Small intestine (tissue), 7 donors: ENCODE results near the gene FRMD8. TPM values are rescaled to one million over a fixed set of nuclear protein-coding genes. Genes with fewer than 3 reads are reported as not detected.
A peak's percentile ranks its signal among the peaks of the same experiment; 100 is the strongest.

Source experiments
- DNase-seq, 2 donors: peaks; one replicate each; pipeline versions ENCODE4 v3.0.0 to v3.0.0-alpha.2; 2013
- FAIRE-seq: peaks from 2 replicates; lab custom pipeline; 2012; peaks lifted over from hg19 to GRCh38; lab: Jason Lieb, UNC
- H3K27ac ChIP-seq, 3 donors: one replicate each; pipeline ENCODE4 v1.5.1; 2013; ENCODE audit warnings: low read length in 2 of 3, mild to moderate bottlenecking in 2 of 3, control low read depth in 1 of 3, inconsistent platforms in 1 of 3, low read depth in 1 of 3, moderate library complexity in 1 of 3
- H3K27me3 ChIP-seq, 3 donors: one replicate each; pipeline ENCODE4 v1.6.1; 2013; ENCODE audit warnings: low read length in 3 of 3, inconsistent platforms in 1 of 3; ENCODE audit not compliant: control insufficient read depth in 3 of 3, insufficient read depth in 3 of 3
- H3K36me3 ChIP-seq, 3 donors: one replicate each; pipeline ENCODE4 v1.6.1; 2013; ENCODE audit warnings: low read length in 3 of 3, inconsistent platforms in 1 of 3, low read depth in 1 of 3, mild to moderate bottlenecking in 1 of 3, moderate library complexity in 1 of 3; ENCODE audit not compliant: control insufficient read depth in 3 of 3, insufficient read depth in 2 of 3
- H3K4me1 ChIP-seq, 3 donors: one replicate each; pipeline ENCODE4 v1.6.1; 2013; ENCODE audit warnings: low read length in 2 of 3, inconsistent platforms in 1 of 3, low read depth in 1 of 3, mild to moderate bottlenecking in 1 of 3, moderate library complexity in 1 of 3; ENCODE audit not compliant: control insufficient read depth in 3 of 3, insufficient read depth in 2 of 3
- H3K4me3 ChIP-seq, 3 donors: one replicate each; pipeline ENCODE4 v1.5.1; 2013; ENCODE audit warnings: low read length in 3 of 3, control low read depth in 1 of 3, inconsistent platforms in 1 of 3, low read depth in 1 of 3, mild to moderate bottlenecking in 1 of 3, moderate library complexity in 1 of 3
- H3K9me3 ChIP-seq, 2 donors: one replicate each; pipeline ENCODE4 v1.6.1; 2013; ENCODE audit warnings: low read depth in 1 of 2, low read length in 1 of 2; ENCODE audit not compliant: control insufficient read depth in 2 of 2, insufficient read depth in 1 of 2
- WGBS, 3 donors: extraction: QIAGEN DNeasy Blood & Tissue Kit; methylation state at CpG; one replicate each; pipeline ENCODE4 v1.1.7; 2013; 5-methylcytosine and 5-hydroxymethylcytosine counted together
- polyA plus RNA-seq, 4 donors: library from polyadenylated mRNA; stranded (reverse) in 3 of 4; unstranded in 1 of 4; fragments of 200-250 nt in 3 of 4; fragments of 120-200 nt in 1 of 4; gene quantifications; one replicate each; pipeline versions ENCODE4 v1.2.1 to v1.2.3, GENCODE V29; 2013
- donor health status: healthy with polysubstance abuse.
- donor health status: control.
- donor health status: control.
- donor health status: Bipolar disorder and iron deficiency.
- donor health status: healthy.

Gene FRMD8
- polyA plus RNA-seq, 4 donors: 24.4 to 31.1 (median 26.9) TPM

- Histone ChIP-seq H3K36me3 (peaks cover 0 to 31% (median 0%) of the 10 kb centered on the region in 3 donors), H3K4me3 (no peak overlapping the region), H3K4me1 (peaks cover 15 to 83% (median 19%) of the 10 kb centered on the region in 3 donors), H3K27me3 (no peaks in the 10 kb centered on the region), H3K9me3 (no peaks in the 10 kb centered on the region), H3K27ac (peak overlapping the region; percentile 56 to 99 (median 99))
- FAIRE-seq (no peak), DNase-seq (no peak)
- WGBS, 3 donors: 81 to 84% (median 82%) methylated on average over 6 of the region's 6 CpGs
These were observed 2.7 kb upstream of the FRMD8 start for GRCh38 chr11:65383778-65384177.

GRCh38 chr11:65384301-65384889 is 2.0 kb upstream of the FRMD8 start:
- H3K4me1 ChIP-seq: peaks cover 16 to 83% (median 19%) of the 10 kb centered on the region in 3 donors
- 73 to 86% (median 84%) methylated on average over 8 of the region's 8 CpGs for WGBS, 3 donors
- no peaks in the 10 kb centered on the region for H3K27me3 ChIP-seq
- H3K9me3 ChIP-seq: no peaks in the 10 kb centered on the region
- peak overlapping the region; percentile 56 to 99 (median 99) for H3K27ac ChIP-seq
- H3K4me3 ChIP-seq: no peak overlapping the region
- DNase-seq (no peak), FAIRE-seq (no peak)
- peaks cover 0 to 31% (median 0%) of the 10 kb centered on the region in 3 donors for H3K36me3 ChIP-seq

GRCh38 chr11:65388731-65389130 is 2.3 kb downstream of the FRMD8 start:
- FAIRE-seq: no peak
- Histone ChIP-seq H3K27me3 (no peaks in the 10 kb centered on the region), H3K4me3 (no peak overlapping the region), H3K4me1 (peaks cover 11 to 52% (median 11%) of the 10 kb centered on the region in 3 donors), H3K36me3 (peaks cover 0 to 58% (median 3%) of the 10 kb centered on the region in 3 donors), H3K27ac (no peak overlapping the region), H3K9me3 (no peaks in the 10 kb centered on the region)
- DNase-seq: no peak
- WGBS, 3 donors: 92 to 94% (median 92%) methylated on average over 4 of the region's 4 CpGs

GRCh38 chr11:65389294-65389980 is 3.0 kb downstream of the FRMD8 start:
- no peaks in the 10 kb centered on the region for H3K27me3 ChIP-seq
- peaks cover 11 to 45% (median 11%) of the 10 kb centered on the region in 3 donors for H3K4me1 ChIP-seq
- H3K4me3 ChIP-seq: no peak overlapping the region
- DNase-seq (no peak), FAIRE-seq (no peak)
- whole genome bisulfite sequencing, 3 donors: 89 to 90% (median 89%) methylated on average over 18 to 20 of the region's 20 CpGs
- no peaks in the 10 kb centered on the region for H3K9me3 ChIP-seq
- H3K27ac ChIP-seq: peak overlapping the region in 1 of 3 donors; percentile 15
- H3K36me3 ChIP-seq: peaks cover 1 to 65% (median 9%) of the 10 kb centered on the region in 3 donors

- Histone ChIP-seq H3K9me3 (no peaks in the 10 kb centered on the region), H3K36me3 (peaks cover 5 to 73% (median 12%) of the 10 kb centered on the region in 3 donors), H3K27ac (peak overlapping the region in 2 of 3 donors; percentile 28 to 56), H3K4me3 (no peak overlapping the region), H3K27me3 (no peaks in the 10 kb centered on the region), H3K4me1 (peaks cover 11 to 36% (median 11%) of the 10 kb centered on the region in 3 donors)
- FAIRE-seq (no peak), DNase-seq (no peak)
- WGBS, 3 donors: 68 to 78% (median 76%) methylated on average over 19 to 21 of the region's 21 CpGs
These were observed 3.9 kb downstream of the FRMD8 start for GRCh38 chr11:65390099-65390941.

GRCh38 chr11:65390996-65391395 is 4.6 kb downstream of the FRMD8 start:
- 67 to 91% (median 83%) methylated on average over 8 to 9 of the region's 9 CpGs for WGBS, 3 donors
- no peak for DNase-seq
- no peak overlapping the region for H3K4me3 ChIP-seq
- H3K4me1 ChIP-seq: peaks cover 9 to 30% (median 11%) of the 10 kb centered on the region in 3 donors
- peak overlapping the region in 2 of 3 donors; percentile 28 to 56 for H3K27ac ChIP-seq
- no peaks in the 10 kb centered on the region for H3K27me3 ChIP-seq
- H3K36me3 ChIP-seq: peaks cover 8 to 80% (median 18%) of the 10 kb centered on the region in 3 donors
- H3K9me3 ChIP-seq: no peaks in the 10 kb centered on the region
- no peak for FAIRE-seq

- H3K9me3 ChIP-seq: no peaks in the 10 kb centered on the region
- FAIRE-seq (no peak), DNase-seq (no peak)
- no peaks in the 10 kb centered on the region for H3K27me3 ChIP-seq
- 83 to 92% (median 85%) methylated on average over 13 of the region's 13 CpGs for WGBS, 3 donors
- no peak overlapping the region for H3K27ac ChIP-seq
- H3K36me3 ChIP-seq: peaks cover 12 to 93% (median 22%) of the 10 kb centered on the region in 3 donors
- H3K4me1 ChIP-seq: peaks cover 7 to 26% (median 11%) of the 10 kb centered on the region in 3 donors
- no peak overlapping the region for H3K4me3 ChIP-seq
These were observed 5.9 kb downstream of the FRMD8 start for GRCh38 chr11:65392186-65392829.
